Ramos (cell line): Measurements from ENCODE around the gene AGAP2.
"Not testable (repeated sequence)": the region's sequence is repeated elsewhere in the genome, so short reads cannot be mapped to it uniquely, and the experiment has no call there.

Experiments
- in situ Hi-C: fragments of 300-500 bp; cut with MboI; formaldehyde crosslinking; loops from one replicate; pipeline ENCODE4 v1.14.3; 2022; ENCODE audit warnings: low sequenced_read_pairs; ENCODE audit not compliant: unreplicated experiment

AGAP2 gene

GRCh38 chr12:57715036-57715748 is 23.4 kb downstream of the AGAP2 start:
- in situ Hi-C loops: not testable (repeated sequence)

DNA sequence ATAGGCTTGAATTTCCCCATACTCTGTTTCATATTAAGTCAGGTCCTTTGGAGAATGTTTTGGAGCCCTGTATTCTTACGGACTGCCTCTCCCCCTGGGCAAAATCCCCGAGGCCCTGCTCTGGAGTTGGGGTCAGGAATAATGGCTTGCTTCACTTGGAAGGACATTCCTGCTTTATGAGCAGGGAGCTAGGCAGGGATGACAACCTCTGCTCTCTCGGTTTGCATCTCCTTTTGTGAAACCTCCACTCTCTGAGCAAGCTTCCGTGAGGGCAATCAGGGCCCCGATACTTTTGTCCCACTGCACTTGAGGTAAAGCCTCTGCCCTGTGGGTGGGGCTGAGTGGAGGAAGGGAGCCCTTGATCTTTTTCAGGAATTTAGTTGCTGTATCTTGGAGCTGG is 25.3 kb downstream of the AGAP2 start:
- in situ Hi-C loops: no loop called here

DNA sequence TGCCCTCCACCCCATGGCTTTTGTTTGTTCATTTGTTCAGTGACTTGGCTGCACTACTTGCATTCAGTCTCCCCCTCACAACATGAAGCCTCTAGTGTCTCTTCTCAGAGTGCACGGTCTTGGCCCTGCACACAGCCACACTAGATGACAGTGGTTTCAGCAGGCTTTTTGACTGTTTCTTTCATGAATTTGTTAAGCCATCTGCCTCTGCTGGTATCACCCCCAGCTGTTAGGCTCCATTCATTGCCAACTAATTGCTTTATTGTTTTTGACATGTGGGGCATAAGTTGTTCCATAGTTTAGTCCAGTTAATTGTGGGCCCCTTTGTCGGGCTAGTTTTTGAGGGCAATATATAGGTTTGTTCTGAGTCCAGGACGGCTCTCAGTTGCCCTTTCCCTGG is 25.8 kb downstream of the AGAP2 start:
- in situ Hi-C loops: no loop called here

DNA sequence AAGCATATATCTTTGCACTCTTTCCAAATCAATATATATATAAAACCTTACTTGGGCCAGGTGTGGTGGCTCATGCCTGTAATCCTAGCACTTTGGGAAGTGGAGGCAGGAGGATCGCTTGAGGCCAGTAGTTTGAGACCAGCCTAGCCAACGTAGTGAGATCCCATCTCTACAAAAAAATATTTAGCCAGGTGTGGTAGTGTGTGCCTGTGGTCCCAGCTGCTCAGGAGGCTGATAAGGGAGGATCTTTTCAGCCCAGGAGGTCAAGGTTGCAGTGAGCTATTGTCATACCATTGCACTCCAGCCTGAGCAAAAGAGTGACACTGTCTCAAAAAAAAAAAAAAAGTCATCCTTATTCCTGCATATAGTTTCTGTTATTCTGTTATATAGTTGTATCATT is 30.2 kb downstream of the AGAP2 start:
- in situ Hi-C loops: no loop called here

GRCh38 chr12:57707250-57707649 is 31.3 kb downstream of the AGAP2 start:
- in situ Hi-C loops: no loop called here

- in situ Hi-C loops: no loop called here
These were observed 38.2 kb downstream of the AGAP2 start for GRCh38 chr12:57700317-57700716.

- in situ Hi-C loops: no loop called here
These were observed 40.1 kb downstream of the AGAP2 start for GRCh38 chr12:57698414-57698813.

DNA sequence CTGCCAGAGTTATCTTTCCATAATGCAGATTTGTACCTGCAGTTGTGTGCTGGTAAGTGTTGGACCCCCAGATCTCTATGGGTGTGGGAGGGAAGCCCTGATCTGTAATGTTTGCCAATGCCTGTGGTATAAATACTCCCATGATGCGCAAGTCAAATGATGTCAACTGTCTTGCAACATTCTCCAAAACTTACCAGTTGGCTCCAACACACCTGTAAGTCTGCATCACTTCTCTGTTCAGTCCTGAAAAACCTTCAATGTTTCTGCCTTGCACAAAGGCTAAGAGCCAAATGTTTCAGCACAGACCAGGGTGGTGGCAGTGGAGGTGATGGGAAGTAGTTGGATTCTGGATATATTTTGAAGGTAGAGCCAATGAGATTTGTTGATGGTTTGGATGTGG is 41.5 kb downstream of the AGAP2 start:
- in situ Hi-C loops: no loop called here

- in situ Hi-C loops: no loop called here
These were observed 42.6 kb downstream of the AGAP2 start for GRCh38 chr12:57695770-57696432.

DNA sequence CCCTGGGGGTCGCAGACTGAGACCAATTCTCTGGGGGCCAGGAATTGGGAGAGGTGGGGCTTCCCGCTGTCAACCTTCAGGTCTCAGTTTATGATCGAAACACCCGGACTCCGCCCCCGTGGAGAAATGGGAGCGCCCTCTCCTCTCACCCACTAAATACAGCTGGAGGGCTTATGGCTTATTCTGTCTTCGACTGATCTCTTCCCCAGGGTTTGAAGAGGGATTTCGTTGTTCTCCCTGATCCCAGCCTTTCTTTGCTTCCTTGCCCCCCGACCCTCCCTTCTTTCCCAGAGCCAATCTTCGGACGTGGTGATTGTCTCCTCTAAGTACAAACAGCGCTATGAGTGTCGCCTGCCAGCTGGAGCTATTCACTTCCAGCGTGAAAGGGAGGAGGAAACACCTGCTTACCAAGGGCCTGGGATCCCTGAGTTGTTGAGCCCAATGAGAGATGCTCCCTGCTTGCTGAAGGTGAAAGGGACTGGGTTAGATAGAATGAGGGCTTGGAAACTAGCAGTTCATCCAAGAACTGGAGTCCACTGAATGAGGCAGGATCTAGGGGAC is 44.0 kb downstream of the AGAP2 start:
- in situ Hi-C loops: no loop called here

DNA sequence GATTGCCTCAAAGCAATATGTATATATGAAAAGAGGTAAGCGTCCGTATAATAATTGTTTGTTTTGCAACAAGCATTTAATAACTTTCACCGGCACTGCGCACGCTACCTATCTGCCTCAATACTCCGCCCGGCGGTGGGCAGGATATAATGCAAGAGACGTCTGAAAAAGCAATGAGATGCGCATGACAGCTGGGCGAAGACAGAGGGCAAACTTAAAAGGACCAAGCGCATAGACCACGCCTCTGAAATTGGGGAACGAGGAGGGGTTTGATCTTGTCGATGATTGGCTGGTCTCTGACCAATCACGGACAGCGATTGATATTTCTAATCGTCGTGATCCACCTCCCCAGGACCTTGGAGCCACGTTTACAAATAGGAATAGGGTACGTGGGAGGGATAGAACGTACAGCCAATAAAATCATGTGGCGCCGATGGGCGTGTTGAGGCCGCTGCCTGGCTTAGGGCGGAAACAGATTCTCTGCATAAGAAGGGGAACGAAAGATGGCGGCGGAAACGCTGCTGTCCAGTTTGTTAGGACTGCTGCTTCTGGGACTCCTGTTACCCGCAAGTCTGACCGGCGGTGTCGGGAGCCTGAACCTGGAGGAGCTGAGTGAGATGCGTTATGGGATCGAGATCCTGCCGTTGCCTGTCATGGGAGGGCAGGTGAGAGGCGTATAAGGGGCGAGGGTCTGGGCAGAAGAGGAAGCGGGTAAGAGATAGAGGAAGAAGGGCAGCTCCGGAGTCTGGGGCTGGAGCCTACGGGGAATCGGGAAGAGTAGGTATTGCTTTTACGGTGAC is 44.7 kb downstream of the AGAP2 start, which contains the start of gene OS9:
OS9 (plus strand) TSS at position 474 of the 800 bp plus-strand sequence; CDS start at position 504, 30 bp downstream.
- in situ Hi-C loops: no loop called here

DNA sequence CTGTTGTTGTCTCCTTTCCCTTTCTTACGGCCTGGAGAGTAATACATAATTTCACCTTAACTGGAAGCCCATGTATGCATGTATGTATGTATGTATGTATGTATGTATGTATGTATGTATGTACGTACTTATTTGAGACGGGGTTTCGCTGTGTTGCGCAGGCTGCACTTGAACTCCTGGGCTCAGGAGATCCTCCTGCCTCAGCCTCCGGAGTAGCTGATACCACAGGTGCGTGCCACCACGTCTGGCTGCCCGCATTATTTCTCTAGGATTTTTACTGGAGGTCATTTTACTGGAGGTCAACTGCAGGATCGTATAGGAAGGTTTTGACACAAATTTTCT is 45.3 kb downstream of the AGAP2 start:
- in situ Hi-C loops: no loop called here

GRCh38 chr12:57692500-57692899 is 46.0 kb downstream of the AGAP2 start:
- in situ Hi-C loops: no loop called here

GRCh38 chr12:57688931-57689330 is 49.6 kb downstream of the AGAP2 start:
- in situ Hi-C loops: no loop called here

DNA sequence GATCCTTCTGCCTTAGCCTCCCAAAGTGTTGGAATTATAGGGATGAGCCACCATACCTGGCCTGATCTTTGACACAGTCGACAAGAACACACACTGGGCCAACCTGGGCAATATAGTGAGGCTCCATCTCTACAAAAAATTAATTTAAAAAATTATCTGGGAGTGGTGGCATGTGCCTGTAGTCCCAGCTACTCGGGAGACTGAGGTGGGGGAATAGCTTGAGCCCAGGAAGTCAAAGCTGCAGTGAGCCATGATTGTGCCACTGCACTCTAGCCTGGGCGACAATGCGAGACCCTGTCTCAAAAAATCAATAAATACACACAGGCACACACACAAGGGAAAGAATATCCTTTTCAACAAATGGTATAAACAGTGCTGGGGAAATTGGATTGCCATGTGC is 50.7 kb downstream of the AGAP2 start:
- in situ Hi-C loops: no loop called here

DNA sequence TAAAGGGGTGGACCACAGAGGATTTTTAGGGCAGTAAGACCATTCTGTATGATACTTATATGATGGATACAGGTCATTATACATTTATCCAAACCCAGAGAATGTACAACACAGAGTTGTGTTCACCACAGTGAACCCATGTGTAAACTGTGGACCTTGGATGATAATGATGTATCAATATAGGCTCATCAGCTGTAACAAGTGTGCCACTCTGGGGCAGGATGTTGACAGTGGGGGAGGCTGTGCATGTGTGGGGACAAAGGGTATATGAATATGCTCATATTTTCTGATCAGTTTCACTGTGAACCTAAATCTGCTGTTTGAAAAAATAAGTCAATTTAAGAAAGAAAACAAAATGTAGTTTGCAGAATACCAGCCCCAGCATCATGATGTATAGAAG is 58.8 kb downstream of the AGAP2 start:
- in situ Hi-C loops: no loop called here

GRCh38 chr12:57677947-57678346 is 60.6 kb downstream of the AGAP2 start:
- in situ Hi-C loops: not testable (repeated sequence)

- in situ Hi-C loops: no loop called here
These were observed 63.9 kb downstream of the AGAP2 start for GRCh38 chr12:57674691-57675090.
